ENCODE results near the gene RASGRF1. TPM values are rescaled to one million over a fixed set of nuclear protein-coding genes. Genes with fewer than 3 reads are reported as not detected.

RASGRF1 gene
- total and polyA plus RNA-seq, 11 donors: 0.12 to 0.40 (median 0.25) TPM; not detected in 8

GRCh38 chr15:79023918-79024317, 66.7 kb downstream of the RASGRF1 start:
- ATAC-seq (no peak), DNase-seq (no peak)
- no peak overlapping the region for H3K27ac ChIP-seq
- intact Hi-C loops (cut with DNase I): no loop called here
- peaks cover 0 to 5% (median 0%) of the 10 kb centered on the region in 9 donors for H3K27me3 ChIP-seq
- no peaks in the 10 kb centered on the region for H3K9me3 ChIP-seq
- no peak overlapping the region for H3K4me3 ChIP-seq
- 89 to 96% (median 93%) methylated on average over 1 of the region's 1 CpG for WGBS, 4 donors
- TF ChIP-seq CTCF (IDR thresholded peaks at IDR 0.05) (no peak), POLR2A (IDR thresholded peaks at IDR 0.05) (no peak)
- no peaks in the 10 kb centered on the region for H3K4me1 ChIP-seq
- H3K36me3 ChIP-seq: no peaks in the 10 kb centered on the region

- intact Hi-C loops (cut with DNase I): no loop called here
Observed at GRCh38 chr15:79023546-79023890, 67.1 kb downstream of the RASGRF1 start.

DNA sequence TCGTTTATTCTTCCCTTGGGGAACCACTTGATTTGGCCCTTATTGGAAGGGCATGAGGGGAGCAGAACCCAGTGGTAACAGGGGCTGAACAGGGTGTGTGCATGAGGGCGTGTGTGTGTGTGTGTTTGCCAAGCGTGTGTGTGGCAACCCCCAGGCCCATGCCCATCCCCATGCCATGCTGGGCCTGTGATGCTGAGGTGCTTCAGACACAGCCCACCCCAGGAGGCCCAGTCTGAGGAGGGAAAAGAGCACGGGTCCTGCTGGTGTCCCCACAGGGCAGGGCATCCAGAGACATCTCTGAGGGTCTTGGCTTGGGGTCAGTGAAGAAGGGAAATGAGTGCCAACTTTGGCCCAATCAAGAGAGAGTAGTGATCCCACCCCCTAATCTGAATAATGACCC, 71.6 kb downstream of the RASGRF1 start:
- WGBS, 4 donors: 75 to 90% (median 80%) methylated on average over 3 to 4 of the region's 4 CpGs

More at GRCh38 chr15:79023546-79023890, 67.1 kb downstream of the RASGRF1 start:
- peaks cover 0 to 5% (median 0%) of the 10 kb centered on the region in 9 donors for H3K27me3 ChIP-seq
- no peak overlapping the region for H3K4me3 ChIP-seq
- no peaks in the 10 kb centered on the region for H3K4me1 ChIP-seq
- no peaks in the 10 kb centered on the region for H3K36me3 ChIP-seq
- no peak overlapping the region for H3K27ac ChIP-seq
- no peak for ATAC-seq
- H3K9me3 ChIP-seq: no peaks in the 10 kb centered on the region
- TF ChIP-seq CTCF (IDR thresholded peaks at IDR 0.05): no peak
- TF ChIP-seq POLR2A (IDR thresholded peaks at IDR 0.05): no peak
- WGBS, 4 donors: 50 to 100% (median 75%) methylated on average over 1 to 2 of the region's 2 CpGs
- no peak for DNase-seq

DNA sequence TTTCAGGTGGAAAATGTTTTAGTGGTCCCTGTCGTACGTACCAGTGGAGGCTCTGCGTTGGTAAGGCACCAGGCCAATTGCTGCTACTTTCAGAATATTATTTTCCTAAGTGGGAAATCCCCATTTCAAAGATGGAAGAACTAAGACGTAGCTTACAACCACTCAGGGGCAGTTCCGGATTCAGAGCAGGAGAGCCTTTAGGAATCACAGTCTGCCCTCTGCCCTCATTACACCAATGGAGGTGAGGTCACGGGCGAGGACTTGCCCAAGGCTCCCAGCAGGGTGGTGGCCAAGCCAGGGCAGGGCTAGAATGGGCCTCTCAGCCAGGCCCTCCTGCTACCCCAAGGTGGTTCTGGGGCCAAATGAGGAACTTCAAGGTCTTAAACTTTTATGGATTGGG, 72.6 kb downstream of the RASGRF1 start:
- no peak for ATAC-seq
- Histone ChIP-seq H3K9me3 (no peaks in the 10 kb centered on the region), H3K27ac (no peak overlapping the region), H3K4me1 (no peaks in the 10 kb centered on the region), H3K4me3 (no peak overlapping the region), H3K27me3 (no peaks in the 10 kb centered on the region), H3K36me3 (no peaks in the 10 kb centered on the region)
- WGBS, 4 donors: 85 to 93% (median 90%) methylated on average over 6 to 7 of the region's 7 CpGs
- DNase-seq: no peak
- intact Hi-C loops (cut with DNase I): no loop called here
- TF ChIP-seq CTCF (IDR thresholded peaks at IDR 0.05) (no peak), POLR2A (IDR thresholded peaks at IDR 0.05) (no peak)

More for the DNA sequence above, 71.6 kb downstream of the RASGRF1 start:
- no peaks in the 10 kb centered on the region for H3K9me3 ChIP-seq
- no peaks in the 10 kb centered on the region for H3K36me3 ChIP-seq
- H3K27me3 ChIP-seq: no peaks in the 10 kb centered on the region
- DNase-seq (no peak), ATAC-seq (peak in 1 of 4 donors; percentile 25)
- no peak overlapping the region for H3K27ac ChIP-seq
- no peaks in the 10 kb centered on the region for H3K4me1 ChIP-seq
- H3K4me3 ChIP-seq: no peak overlapping the region
- intact Hi-C loops (cut with DNase I): no loop called here
- TF ChIP-seq POLR2A (IDR thresholded peaks at IDR 0.05) (no peak), CTCF (IDR thresholded peaks at IDR 0.05) (no peak)
